Tibial artery (tissue), 4 donors: ENCODE results near the gene TUBAL3.

Experiments
- DNase-seq, 2 donors: peaks; one replicate each; pipeline ENCODE4 v3.0.0-alpha.2; 2019
- H3K27ac ChIP-seq, 2 donors: fragments of 200-600 bp; sonication (generic) in 1 of 2; 1 replicate in 1 of 2; 2 replicates in 1 of 2; pipeline ENCODE4 v1.5.1; 2018 to 2019; ENCODE audit warnings: mild to moderate bottlenecking in 1 of 2
- H3K27me3 ChIP-seq, 2 donors: fragments of 200-600 bp; sonication (generic) in 1 of 2; one replicate each; pipeline versions ENCODE4 v1.5.1 to v1.6.0; 2016 to 2019
- H3K36me3 ChIP-seq, 3 donors: fragments of 200-600 bp; sonication (generic) in 2 of 3; one replicate each; pipeline ENCODE4 v1.5.1; 2016 to 2019; ENCODE audit warnings: mild to moderate bottlenecking in 2 of 3
- H3K4me1 ChIP-seq, 4 donors: fragments of 200-600 bp; sonication (generic) in 2 of 4; 1 replicate in 3 of 4; 2 replicates in 1 of 4; pipeline ENCODE4 v1.5.1; 2016 to 2019
- H3K4me3 ChIP-seq, 2 donors: fragments of 200-600 bp; sonication (generic) in 1 of 2; 1 replicate in 1 of 2; 2 replicates in 1 of 2; pipeline ENCODE4 v1.5.1; 2018 to 2019; ENCODE audit warnings: mild to moderate bottlenecking in 2 of 2
- H3K9me3 ChIP-seq, 3 donors: fragments of 200-600 bp; sonication (generic) in 1 of 3; one replicate each; pipeline ENCODE4 v1.5.1; 2016 to 2019
- intact Hi-C: fragments of 100-400 bp; cut with DNase I; formaldehyde crosslinking; loops from one replicate; pipeline ENCODE4 v1.15.0; 2023; ENCODE audit warnings: low total_unique reads
- TF ChIP-seq, protein P1 (sequence below), 2 experiments: fragments of 200-600 bp in 1 of 2; fragments of 450-650 bp in 1 of 2; IDR thresholded peaks; one replicate each; pipeline ENCODE4 v1.5.1; 2017 to 2019; ENCODE audit warnings: antibody characterized with exemption in 2 of 2, mild to moderate bottlenecking in 1 of 2, moderate library complexity in 1 of 2

The TUBAL3 gene

DNA sequence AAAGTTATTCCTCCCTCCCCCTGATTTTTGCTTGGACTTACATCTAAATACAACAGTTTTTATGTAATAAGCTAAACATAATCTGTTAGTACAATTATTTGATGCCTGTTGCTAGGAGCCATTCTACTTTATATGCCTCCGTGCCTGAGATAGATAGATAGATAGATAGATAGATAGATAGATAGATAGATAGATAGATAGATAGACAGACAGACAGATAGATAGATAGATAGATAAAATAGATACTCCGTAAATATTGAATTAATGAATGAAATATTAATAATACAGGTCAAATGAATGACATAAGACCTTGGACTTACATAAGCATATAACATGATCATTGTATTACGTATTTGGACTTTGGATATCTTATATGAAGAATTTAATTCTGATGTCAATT is 30.7 kb upstream of the TUBAL3 start:
- Histone ChIP-seq H3K4me3 (no peak overlapping the region), H3K36me3 (peaks cover 0 to 12% (median 3%) of the 10 kb centered on the region in 3 donors), H3K27ac (no peak overlapping the region), H3K4me1 (peaks cover 0 to 62% (median 9%) of the 10 kb centered on the region in 4 donors), H3K9me3 (no peaks in the 10 kb centered on the region), H3K27me3 (no peaks in the 10 kb centered on the region)
- TF ChIP-seq, protein P1, sequence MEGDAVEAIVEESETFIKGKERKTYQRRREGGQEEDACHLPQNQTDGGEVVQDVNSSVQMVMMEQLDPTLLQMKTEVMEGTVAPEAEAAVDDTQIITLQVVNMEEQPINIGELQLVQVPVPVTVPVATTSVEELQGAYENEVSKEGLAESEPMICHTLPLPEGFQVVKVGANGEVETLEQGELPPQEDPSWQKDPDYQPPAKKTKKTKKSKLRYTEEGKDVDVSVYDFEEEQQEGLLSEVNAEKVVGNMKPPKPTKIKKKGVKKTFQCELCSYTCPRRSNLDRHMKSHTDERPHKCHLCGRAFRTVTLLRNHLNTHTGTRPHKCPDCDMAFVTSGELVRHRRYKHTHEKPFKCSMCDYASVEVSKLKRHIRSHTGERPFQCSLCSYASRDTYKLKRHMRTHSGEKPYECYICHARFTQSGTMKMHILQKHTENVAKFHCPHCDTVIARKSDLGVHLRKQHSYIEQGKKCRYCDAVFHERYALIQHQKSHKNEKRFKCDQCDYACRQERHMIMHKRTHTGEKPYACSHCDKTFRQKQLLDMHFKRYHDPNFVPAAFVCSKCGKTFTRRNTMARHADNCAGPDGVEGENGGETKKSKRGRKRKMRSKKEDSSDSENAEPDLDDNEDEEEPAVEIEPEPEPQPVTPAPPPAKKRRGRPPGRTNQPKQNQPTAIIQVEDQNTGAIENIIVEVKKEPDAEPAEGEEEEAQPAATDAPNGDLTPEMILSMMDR (IDR thresholded peaks at IDR 0.05): no peak
- intact Hi-C loops: no loop called here
- no peak for DNase-seq

DNA sequence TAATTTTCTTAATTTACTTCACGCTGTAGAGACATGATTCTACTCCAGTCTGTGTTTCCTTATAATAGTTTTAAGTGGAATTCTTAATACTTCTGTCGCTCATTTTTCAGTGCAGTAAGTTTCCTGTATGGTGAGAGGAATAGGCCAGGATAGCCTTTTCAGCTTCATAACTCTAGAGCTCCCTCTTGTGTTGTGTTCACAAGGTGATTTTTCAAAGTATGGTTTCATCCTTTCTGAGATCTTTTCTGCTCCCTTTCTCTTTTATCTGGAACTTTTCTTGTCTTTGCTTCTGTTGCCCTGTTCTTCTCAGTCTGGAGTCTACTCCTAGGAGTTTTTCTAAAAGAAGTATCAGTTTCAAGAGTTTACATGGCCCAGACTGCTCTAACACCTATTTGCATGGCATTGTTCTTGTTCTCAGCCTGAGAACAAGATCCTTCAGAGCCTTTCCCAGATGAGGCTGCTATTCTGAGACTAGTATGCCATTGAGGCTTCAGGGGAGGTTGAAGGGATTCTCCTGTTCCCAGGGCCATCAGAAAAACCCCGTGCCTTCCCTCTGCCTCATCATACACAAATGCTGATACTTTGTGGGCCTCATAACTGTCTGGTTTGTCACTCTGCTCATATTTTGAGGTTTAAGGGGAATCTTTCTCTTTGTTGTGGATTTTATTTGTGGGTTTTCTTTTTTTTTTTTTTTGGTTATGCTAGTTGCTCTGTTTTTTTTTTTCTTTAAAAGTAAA is 29.6 kb upstream of the TUBAL3 start:
- intact Hi-C loops: no loop called here
- H3K4me3 ChIP-seq: no peak overlapping the region
- H3K9me3 ChIP-seq: no peaks in the 10 kb centered on the region
- H3K27me3 ChIP-seq: no peaks in the 10 kb centered on the region
- peaks cover 0 to 73% (median 9%) of the 10 kb centered on the region in 4 donors for H3K4me1 ChIP-seq
- H3K27ac ChIP-seq: peak overlapping the region; percentile 48 to 51
- TF ChIP-seq, protein P1 (IDR thresholded peaks at IDR 0.05): peak; percentile 70 to 74
- peaks cover 0 to 12% (median 3%) of the 10 kb centered on the region in 3 donors for H3K36me3 ChIP-seq
- no peak for DNase-seq

DNA sequence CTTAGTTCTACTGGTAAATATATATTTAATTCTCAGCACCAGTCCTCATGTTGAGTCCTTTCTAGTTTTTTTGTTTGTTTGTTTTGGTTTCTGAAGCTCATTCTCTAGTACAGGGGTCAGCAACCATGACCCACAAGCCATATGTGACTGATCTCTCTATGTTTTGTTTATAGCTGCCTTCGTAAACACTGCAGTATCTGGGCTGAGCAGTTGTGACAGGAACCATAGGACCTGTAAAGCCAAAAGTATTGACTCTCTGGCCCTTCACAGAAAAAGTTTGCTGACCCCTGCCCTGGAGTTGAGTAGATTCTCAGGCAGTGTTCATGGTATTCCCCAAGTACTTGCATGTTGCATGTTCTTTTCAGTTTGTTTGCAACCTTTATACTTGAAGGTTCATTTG is 28.6 kb upstream of the TUBAL3 start:
- Histone ChIP-seq H3K9me3 (no peaks in the 10 kb centered on the region), H3K27ac (no peak overlapping the region), H3K27me3 (no peaks in the 10 kb centered on the region), H3K4me1 (peaks cover 0 to 83% (median 9%) of the 10 kb centered on the region in 4 donors), H3K4me3 (no peak overlapping the region), H3K36me3 (peaks cover 0 to 12% (median 3%) of the 10 kb centered on the region in 3 donors)
- DNase-seq: no peak
- intact Hi-C loops: no loop called here
- TF ChIP-seq, protein P1 (IDR thresholded peaks at IDR 0.05): no peak

DNA sequence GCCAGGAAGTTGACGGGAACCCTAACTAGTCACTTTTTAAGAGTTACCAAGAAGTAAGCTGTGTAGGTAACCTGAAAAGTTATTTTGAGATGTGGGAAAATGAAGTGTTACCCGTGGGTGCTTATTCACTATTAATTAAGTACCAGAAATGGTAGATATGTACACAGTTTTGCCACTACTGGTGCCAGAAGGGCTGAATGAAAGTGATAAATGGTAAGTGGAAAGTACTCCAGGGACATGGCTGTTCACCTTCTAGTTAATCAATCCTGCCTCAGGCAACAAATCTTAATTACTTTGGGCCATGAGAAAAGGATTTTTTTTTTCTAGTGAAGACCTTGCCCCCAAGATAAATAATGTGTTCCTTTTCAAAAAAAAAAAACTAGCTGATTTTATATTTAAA is 23.5 kb upstream of the TUBAL3 start:
- TF ChIP-seq, protein P1 (IDR thresholded peaks at IDR 0.05): no peak
- Histone ChIP-seq H3K27ac (peak overlapping the region; percentile 64), H3K36me3 (peaks cover 0 to 12% (median 3%) of the 10 kb centered on the region in 3 donors), H3K4me3 (peak overlapping the region in 1 of 2 donors; percentile 11), H3K27me3 (no peaks in the 10 kb centered on the region), H3K9me3 (no peaks in the 10 kb centered on the region), H3K4me1 (peaks cover 0 to 87% (median 20%) of the 10 kb centered on the region in 4 donors)
- DNase-seq: no peak
- intact Hi-C loops: no loop called here

DNA sequence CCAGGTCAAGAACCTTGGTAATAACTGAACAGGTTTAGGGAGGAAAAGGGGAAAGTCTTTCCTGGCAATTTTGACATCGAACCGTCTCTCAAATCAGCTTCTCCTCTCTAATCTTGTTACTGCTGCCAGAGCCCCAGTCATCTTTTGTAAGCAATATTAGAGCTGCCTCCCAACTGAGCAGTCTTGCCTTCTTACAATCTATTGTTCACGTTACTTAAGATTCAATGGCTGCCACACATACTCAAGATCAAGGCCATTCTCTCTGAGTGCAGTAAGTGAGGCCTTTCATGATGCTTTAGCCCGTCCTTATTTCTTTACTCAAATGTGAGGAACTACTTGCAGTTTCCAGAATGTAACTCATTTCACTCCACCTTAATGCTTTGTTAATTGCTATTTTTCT is 20.1 kb upstream of the TUBAL3 start:
- no peaks in the 10 kb centered on the region for H3K36me3 ChIP-seq
- DNase-seq: no peak
- TF ChIP-seq, protein P1 (IDR thresholded peaks at IDR 0.05): no peak
- peaks cover 0 to 99% (median 19%) of the 10 kb centered on the region in 4 donors for H3K4me1 ChIP-seq
- no peaks in the 10 kb centered on the region for H3K27me3 ChIP-seq
- no peaks in the 10 kb centered on the region for H3K9me3 ChIP-seq
- H3K27ac ChIP-seq: peak overlapping the region; percentile 64
- intact Hi-C loops: no loop called here
- no peak overlapping the region for H3K4me3 ChIP-seq
